K562 (cell line): ENCODE data around the gene PEX19.

Experiments
- BRD4 ChIP-seq: fragments of 200-600 bp; sonication (generic); IDR thresholded peaks from 2 replicates; pipeline ENCODE4 v1.6.1; 2017; ENCODE audit warnings: inconsistent platforms
- FOXM1 ChIP-seq, 2 experiments: fragments of 450-650 bp in 1 of 2; sonication (generic) in 1 of 2; formaldehyde crosslinking in 1 of 2; IDR thresholded peaks; 2 replicates each; pipeline versions ENCODE4 v1.6.1 to v1.9.0; 2017 to 2022; ENCODE audit warnings: low read depth in 2 of 2, mild to moderate bottlenecking in 2 of 2, missing genetic modification reagents in 1 of 2, moderate library complexity in 1 of 2
- NFIC ChIP-seq: fragments of 450-650 bp; IDR thresholded peaks from 2 replicates; pipeline ENCODE4 v1.6.1; 2017; ENCODE audit warnings: mild to moderate bottlenecking, inconsistent platforms
- POLR2A ChIP-seq: fragments of 450-650 bp; conservative IDR thresholded peaks from 2 replicates; pipeline ENCODE4 v1.6.1; 2016
- ZFX ChIP-seq: sonication (generic); formaldehyde crosslinking; IDR thresholded peaks from 2 replicates; pipeline ENCODE4 v1.8.0; 2022; ENCODE audit warnings: mild to moderate bottlenecking, missing genetic modification reagents, moderate library complexity
- ZNF174 ChIP-seq: fragments of 250-450 bp; sonication (Bioruptor Pico); IDR thresholded peaks from 2 replicates; pipeline ENCODE4 v1.4.0; 2020; ENCODE audit warnings: mild to moderate bottlenecking
- TF ChIP-seq, protein P1 (sequence below), 3 experiments: IDR thresholded peaks in 2 of 3; conservative IDR thresholded peaks in 1 of 3; 2 replicates each; pipeline ENCODE4 v1.5.1; 2011 to 2012; ENCODE audit warnings: low read length in 3 of 3, mild to moderate bottlenecking in 3 of 3, control low read depth in 2 of 3, improper control_type of control experiment in 1 of 3, inconsistent platforms in 1 of 3, low read depth in 1 of 3, mixed read lengths in 1 of 3, moderate library complexity in 1 of 3; ENCODE audit not compliant: insufficient read depth in 2 of 3
- TF ChIP-seq, protein P2 (sequence below): sonication (generic); IDR thresholded peaks from 2 replicates; pipeline ENCODE4 v1.6.1; 2016

DNA sequence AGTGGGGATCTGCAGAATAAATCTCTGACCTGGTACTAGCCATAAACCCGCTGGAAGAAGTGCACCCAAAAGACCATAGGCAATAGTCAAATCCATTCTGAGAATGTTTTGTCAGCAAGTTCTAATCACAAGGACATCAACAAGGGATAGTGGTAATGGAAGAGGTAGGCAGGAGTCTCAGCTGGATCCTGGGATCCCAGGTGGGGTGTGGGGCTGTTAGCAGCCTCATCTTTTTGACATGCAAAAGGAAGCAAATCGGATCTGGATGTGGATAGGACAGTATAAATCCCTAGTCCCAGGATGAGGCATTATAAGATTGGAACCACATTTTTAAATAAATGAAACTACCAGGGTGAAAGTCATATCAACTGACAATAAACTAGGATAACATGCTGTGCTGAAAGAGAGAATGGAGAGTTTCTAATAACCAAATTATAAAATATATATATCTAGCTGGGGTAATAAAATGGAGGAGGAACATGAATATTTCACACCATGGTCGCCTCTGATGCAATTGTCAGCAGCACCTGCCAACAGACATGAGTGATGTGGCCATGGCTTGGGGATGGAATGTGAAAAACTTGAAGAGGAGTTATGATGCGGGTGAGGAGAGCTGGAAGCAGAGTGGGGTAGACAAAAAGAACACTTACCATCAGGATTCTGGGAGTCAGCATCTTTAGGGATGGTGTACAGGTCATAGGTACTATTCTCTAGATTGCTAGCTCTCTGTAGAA is 23.7 kb upstream of the PEX19 start:
- TF ChIP-seq, protein P1, sequence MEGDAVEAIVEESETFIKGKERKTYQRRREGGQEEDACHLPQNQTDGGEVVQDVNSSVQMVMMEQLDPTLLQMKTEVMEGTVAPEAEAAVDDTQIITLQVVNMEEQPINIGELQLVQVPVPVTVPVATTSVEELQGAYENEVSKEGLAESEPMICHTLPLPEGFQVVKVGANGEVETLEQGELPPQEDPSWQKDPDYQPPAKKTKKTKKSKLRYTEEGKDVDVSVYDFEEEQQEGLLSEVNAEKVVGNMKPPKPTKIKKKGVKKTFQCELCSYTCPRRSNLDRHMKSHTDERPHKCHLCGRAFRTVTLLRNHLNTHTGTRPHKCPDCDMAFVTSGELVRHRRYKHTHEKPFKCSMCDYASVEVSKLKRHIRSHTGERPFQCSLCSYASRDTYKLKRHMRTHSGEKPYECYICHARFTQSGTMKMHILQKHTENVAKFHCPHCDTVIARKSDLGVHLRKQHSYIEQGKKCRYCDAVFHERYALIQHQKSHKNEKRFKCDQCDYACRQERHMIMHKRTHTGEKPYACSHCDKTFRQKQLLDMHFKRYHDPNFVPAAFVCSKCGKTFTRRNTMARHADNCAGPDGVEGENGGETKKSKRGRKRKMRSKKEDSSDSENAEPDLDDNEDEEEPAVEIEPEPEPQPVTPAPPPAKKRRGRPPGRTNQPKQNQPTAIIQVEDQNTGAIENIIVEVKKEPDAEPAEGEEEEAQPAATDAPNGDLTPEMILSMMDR (IDR thresholded peaks at IDR 0.05 in 2 of 3, conservative IDR thresholded peaks at IDR 0.05 in 1 of 3; ENCODE audit: insufficient read depth in 2 of 3, low read depth in 1 of 3, low read length in 3 of 3), result no peak
- TF ChIP-seq ZFX (CRISPR knock-in tag), result no peak
- no peak for TF ChIP-seq FOXM1 (IDR thresholded peaks at IDR 0.05; ENCODE audit: low read depth)
- no peak for TF ChIP-seq FOXM1 (CRISPR knock-in tag; IDR thresholded peaks at IDR 0.05; ENCODE audit: low read depth)
- no peak for TF ChIP-seq NFIC
- no peak for TF ChIP-seq ZNF174
- TF ChIP-seq, protein P2, sequence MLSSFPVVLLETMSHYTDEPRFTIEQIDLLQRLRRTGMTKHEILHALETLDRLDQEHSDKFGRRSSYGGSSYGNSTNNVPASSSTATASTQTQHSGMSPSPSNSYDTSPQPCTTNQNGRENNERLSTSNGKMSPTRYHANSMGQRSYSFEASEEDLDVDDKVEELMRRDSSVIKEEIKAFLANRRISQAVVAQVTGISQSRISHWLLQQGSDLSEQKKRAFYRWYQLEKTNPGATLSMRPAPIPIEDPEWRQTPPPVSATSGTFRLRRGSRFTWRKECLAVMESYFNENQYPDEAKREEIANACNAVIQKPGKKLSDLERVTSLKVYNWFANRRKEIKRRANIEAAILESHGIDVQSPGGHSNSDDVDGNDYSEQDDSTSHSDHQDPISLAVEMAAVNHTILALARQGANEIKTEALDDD, result no peak
- no peak for TF ChIP-seq BRD4
- TF ChIP-seq POLR2A, result no peak
